Subcutaneous abdominal adipose tissue (tissue), 5 donors: Measurements from ENCODE around the gene RCL1.
"Not testable (repeated sequence)": the region's sequence is repeated elsewhere in the genome, so short reads cannot be mapped to it uniquely, and the experiment has no call there.

Source experiments
- H3K27ac ChIP-seq: one replicate; pipeline ENCODE4 v1.7.0; 2013; ENCODE audit warnings: low read depth, mild to moderate bottlenecking, inconsistent platforms, low read length, moderate library complexity
- H3K27me3 ChIP-seq, 5 donors: one replicate each; pipeline ENCODE4 v1.7.0; 2013; ENCODE audit warnings: low read length in 5 of 5, inconsistent platforms in 1 of 5; ENCODE audit not compliant: control insufficient read depth in 5 of 5, insufficient read depth in 4 of 5
- H3K36me3 ChIP-seq, 5 donors: one replicate each; pipeline ENCODE4 v1.7.0; 2013; ENCODE audit warnings: low read length in 5 of 5; ENCODE audit not compliant: control insufficient read depth in 5 of 5, insufficient read depth in 5 of 5
- H3K4me1 ChIP-seq, 5 donors: one replicate each; pipeline ENCODE4 v1.7.0; 2013; ENCODE audit warnings: low read length in 5 of 5, mild to moderate bottlenecking in 3 of 5, moderate library complexity in 1 of 5; ENCODE audit not compliant: control insufficient read depth in 5 of 5, insufficient read depth in 5 of 5
- H3K4me3 ChIP-seq, 5 donors: one replicate each; pipeline ENCODE4 v1.7.0; 2013; ENCODE audit warnings: low read length in 5 of 5, low read depth in 1 of 5
- H3K9ac ChIP-seq, 5 donors: one replicate each; pipeline ENCODE4 v1.7.0; 2013; ENCODE audit warnings: low read length in 5 of 5, mild to moderate bottlenecking in 4 of 5, moderate library complexity in 3 of 5
- H3K9me3 ChIP-seq, 5 donors: one replicate each; pipeline ENCODE4 v1.7.0; 2013; ENCODE audit warnings: low read length in 5 of 5; ENCODE audit not compliant: control insufficient read depth in 5 of 5
- donor health status: healthy.
- donor health status: healthy.
- donor health status: healthy.
- donor health status: healthy.
- donor health status: healthy.

Gene RCL1

GRCh38 chr9:4781408-4781807 lies 11.3 kb upstream of the RCL1 start:
- Histone ChIP-seq H3K36me3 (no peaks in the 10 kb centered on the region), H3K27me3 (no peaks in the 10 kb centered on the region), H3K4me1 (peaks cover 0 to 4% (median 0%) of the 10 kb centered on the region in 5 donors), H3K4me3 (no peak overlapping the region), H3K27ac (no peak overlapping the region), H3K9me3 (no peaks in the 10 kb centered on the region), H3K9ac (no peak overlapping the region)

GRCh38 chr9:4783191-4783590 lies 9.6 kb upstream of the RCL1 start:
- not testable (repeated sequence) for H3K9me3 ChIP-seq

GRCh38 chr9:4784403-4784802 lies 8.3 kb upstream of the RCL1 start:
- H3K36me3 ChIP-seq = no peaks in the 10 kb centered on the region
- H3K27me3 ChIP-seq = no peaks in the 10 kb centered on the region
- H3K27ac ChIP-seq = no peak overlapping the region
- H3K4me3 ChIP-seq = no peak overlapping the region
- H3K9me3 ChIP-seq = no peaks in the 10 kb centered on the region
- peaks cover 0 to 4% (median 0%) of the 10 kb centered on the region in 5 donors for H3K4me1 ChIP-seq
- no peak overlapping the region for H3K9ac ChIP-seq

More at GRCh38 chr9:4783191-4783590, 9.6 kb upstream of the RCL1 start:
- H3K27me3 ChIP-seq, H3K36me3 ChIP-seq, H3K9ac ChIP-seq, H3K4me1 ChIP-seq, H3K27ac ChIP-seq, H3K4me3 ChIP-seq: not testable (repeated sequence)

- Histone ChIP-seq H3K36me3 (no peaks in the 10 kb centered on the region), H3K27me3 (no peaks in the 10 kb centered on the region)
Measured at GRCh38 chr9:4786599-4786998, 6.1 kb upstream of the RCL1 start.

GRCh38 chr9:4787876-4788275 lies 4.9 kb upstream of the RCL1 start:
- H3K4me1 ChIP-seq = peaks cover 0 to 7% (median 6%) of the 10 kb centered on the region in 5 donors
- H3K9ac ChIP-seq = no peak overlapping the region
- H3K27ac ChIP-seq = no peak overlapping the region
- H3K27me3 ChIP-seq = no peaks in the 10 kb centered on the region
- no peaks in the 10 kb centered on the region for H3K9me3 ChIP-seq
- H3K36me3 ChIP-seq = no peaks in the 10 kb centered on the region
- H3K4me3 ChIP-seq = no peak overlapping the region

More at GRCh38 chr9:4786599-4786998, 6.1 kb upstream of the RCL1 start:
- no peak overlapping the region for H3K9ac ChIP-seq
- H3K4me1 ChIP-seq = no peaks in the 10 kb centered on the region
- H3K27ac ChIP-seq = no peak overlapping the region
- H3K4me3 ChIP-seq = no peak overlapping the region
- no peaks in the 10 kb centered on the region for H3K9me3 ChIP-seq

- no peaks in the 10 kb centered on the region for H3K36me3 ChIP-seq
- H3K9ac ChIP-seq = no peak overlapping the region
- no peak overlapping the region for H3K4me3 ChIP-seq
- H3K9me3 ChIP-seq = no peaks in the 10 kb centered on the region
- H3K27me3 ChIP-seq = no peaks in the 10 kb centered on the region
- H3K27ac ChIP-seq = no peak overlapping the region
- H3K4me1 ChIP-seq = peaks cover 0 to 12% (median 9%) of the 10 kb centered on the region in 5 donors
Measured at GRCh38 chr9:4788703-4789102, 4.0 kb upstream of the RCL1 start.

- Histone ChIP-seq H3K27me3 (no peaks in the 10 kb centered on the region), H3K36me3 (no peaks in the 10 kb centered on the region), H3K4me3 (peak overlapping the region; percentile 71 to 99 (median 91)), H3K4me1 (peaks cover 0 to 26% (median 19%) of the 10 kb centered on the region in 5 donors), H3K9me3 (no peaks in the 10 kb centered on the region), H3K27ac (peak overlapping the region; percentile 72), H3K9ac (peak overlapping the region in 3 of 5 donors; percentile 19 to 41 (median 26))
Measured at GRCh38 chr9:4792054-4792571, 631 bp upstream of the RCL1 start.

GRCh38 chr9:4793459-4794395 lies 983 bp downstream of the RCL1 start:
- Histone ChIP-seq H3K9ac (peak overlapping the region in 4 of 5 donors; percentile 77 to 91 (median 87)), H3K27me3 (no peaks in the 10 kb centered on the region), H3K27ac (peak overlapping the region; percentile 89), H3K4me3 (peak overlapping the region; percentile 79 to 92 (median 90)), H3K9me3 (no peaks in the 10 kb centered on the region), H3K36me3 (no peaks in the 10 kb centered on the region), H3K4me1 (peaks cover 3 to 41% (median 35%) of the 10 kb centered on the region in 5 donors)

- H3K36me3 ChIP-seq = no peaks in the 10 kb centered on the region
- H3K9ac ChIP-seq = peak overlapping the region in 1 of 5 donors; percentile 33
- H3K9me3 ChIP-seq = no peaks in the 10 kb centered on the region
- peak overlapping the region in 3 of 5 donors; percentile 86 to 91 (median 90) for H3K4me3 ChIP-seq
- H3K27ac ChIP-seq = no peak overlapping the region
- H3K27me3 ChIP-seq = no peaks in the 10 kb centered on the region
- H3K4me1 ChIP-seq = peaks cover 3 to 46% (median 41%) of the 10 kb centered on the region in 5 donors
Measured at GRCh38 chr9:4794691-4795090, 1.9 kb downstream of the RCL1 start.

GRCh38 chr9:4795108-4795507 lies 2.4 kb downstream of the RCL1 start:
- H3K4me1 ChIP-seq = peaks cover 3 to 46% (median 42%) of the 10 kb centered on the region in 5 donors
- not testable (repeated sequence) for H3K36me3 ChIP-seq, H3K27ac ChIP-seq, H3K9me3 ChIP-seq, H3K9ac ChIP-seq, H3K27me3 ChIP-seq, H3K4me3 ChIP-seq
